Measurements from ENCODE around the gene DARS2.

Gene DARS2

GRCh38 chr1:173889885-173890284 lies 65.4 kb downstream of the DARS2 start:
- no peak for DNase-seq

GRCh38 chr1:173893611-173894010 lies 69.1 kb downstream of the DARS2 start:
- no peak for DNase-seq

DNA sequence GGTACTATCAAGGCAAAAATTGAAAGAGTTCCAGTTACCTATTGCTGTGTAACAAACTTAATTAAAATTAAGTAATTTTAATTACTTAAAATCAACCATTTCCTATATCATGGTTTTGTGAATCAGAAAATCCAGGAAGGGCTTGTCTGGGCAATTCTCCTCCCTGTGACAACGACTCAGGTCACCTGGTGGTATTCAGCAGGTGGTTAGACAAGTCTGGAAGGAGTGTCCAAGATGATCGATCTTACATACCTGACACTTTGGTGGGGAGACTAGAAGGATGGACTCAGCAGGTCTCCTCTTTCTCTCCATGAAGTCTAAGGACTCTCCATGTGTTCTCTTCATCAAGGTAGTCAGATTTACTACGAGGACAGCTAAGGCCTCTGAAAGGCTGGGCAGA lies 69.7 kb downstream of the DARS2 start:
- no peak for DNase-seq

DNA sequence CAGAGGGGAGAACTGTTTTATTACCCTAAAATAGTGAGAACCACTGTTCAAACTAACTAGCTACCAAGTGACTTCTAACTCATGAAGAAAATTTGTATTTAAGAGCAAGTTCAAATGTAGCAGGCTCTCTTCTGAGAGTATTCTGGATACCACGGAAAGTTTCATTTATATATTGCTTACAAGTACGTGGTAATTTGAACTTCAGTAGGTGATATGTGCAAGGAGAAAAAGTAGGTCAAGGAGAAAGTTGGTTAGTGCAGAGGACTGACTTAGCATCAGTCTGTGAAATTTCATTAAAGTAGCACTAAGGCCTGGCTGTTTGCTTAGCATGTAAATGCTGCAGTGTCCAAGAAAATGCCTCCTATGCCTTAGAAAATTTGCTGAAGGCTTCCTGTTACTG lies 76.0 kb downstream of the DARS2 start:
- no peak for DNase-seq

- DNase-seq: no peak
Measured at GRCh38 chr1:173900992-173901391, 76.5 kb downstream of the DARS2 start.

GRCh38 chr1:173903827-173904531 lies 79.5 kb downstream of the DARS2 start:
- no peak for DNase-seq

Data from NCI-H82 (cell line).